ENCODE measurements around the gene COX8A.

Gene COX8A

DNA sequence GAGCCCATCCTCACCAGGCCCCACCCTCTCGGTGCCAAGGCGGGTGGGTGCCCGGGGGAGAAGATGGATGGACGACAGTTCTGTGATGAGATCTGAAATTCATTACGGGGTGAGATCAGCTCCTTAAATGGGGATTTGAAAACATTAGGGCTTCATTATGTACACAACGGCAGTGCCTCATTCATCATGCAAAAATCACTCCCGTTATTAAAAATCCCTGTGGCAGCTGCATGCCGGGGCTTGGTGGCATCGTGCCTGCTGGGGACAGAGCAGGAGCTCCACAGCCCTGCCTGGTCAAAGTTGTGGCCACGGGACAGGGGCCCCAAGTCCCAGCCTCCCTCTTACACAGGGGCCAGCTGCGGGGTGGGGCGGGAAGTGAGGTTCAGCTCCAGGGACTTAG is 32.0 kb downstream of the COX8A start:
- TF ChIP-seq SPI1 (IDR thresholded peaks at IDR 0.05; ENCODE audit: borderline replicate concordance, low read depth) (no peak), POLR2AphosphoS5 (IDR thresholded peaks at IDR 0.05; ENCODE audit: low read depth) (no peak), GABPA (IDR thresholded peaks at IDR 0.05; ENCODE audit: low read depth) (no peak)
- TF ChIP-seq, protein P1, sequence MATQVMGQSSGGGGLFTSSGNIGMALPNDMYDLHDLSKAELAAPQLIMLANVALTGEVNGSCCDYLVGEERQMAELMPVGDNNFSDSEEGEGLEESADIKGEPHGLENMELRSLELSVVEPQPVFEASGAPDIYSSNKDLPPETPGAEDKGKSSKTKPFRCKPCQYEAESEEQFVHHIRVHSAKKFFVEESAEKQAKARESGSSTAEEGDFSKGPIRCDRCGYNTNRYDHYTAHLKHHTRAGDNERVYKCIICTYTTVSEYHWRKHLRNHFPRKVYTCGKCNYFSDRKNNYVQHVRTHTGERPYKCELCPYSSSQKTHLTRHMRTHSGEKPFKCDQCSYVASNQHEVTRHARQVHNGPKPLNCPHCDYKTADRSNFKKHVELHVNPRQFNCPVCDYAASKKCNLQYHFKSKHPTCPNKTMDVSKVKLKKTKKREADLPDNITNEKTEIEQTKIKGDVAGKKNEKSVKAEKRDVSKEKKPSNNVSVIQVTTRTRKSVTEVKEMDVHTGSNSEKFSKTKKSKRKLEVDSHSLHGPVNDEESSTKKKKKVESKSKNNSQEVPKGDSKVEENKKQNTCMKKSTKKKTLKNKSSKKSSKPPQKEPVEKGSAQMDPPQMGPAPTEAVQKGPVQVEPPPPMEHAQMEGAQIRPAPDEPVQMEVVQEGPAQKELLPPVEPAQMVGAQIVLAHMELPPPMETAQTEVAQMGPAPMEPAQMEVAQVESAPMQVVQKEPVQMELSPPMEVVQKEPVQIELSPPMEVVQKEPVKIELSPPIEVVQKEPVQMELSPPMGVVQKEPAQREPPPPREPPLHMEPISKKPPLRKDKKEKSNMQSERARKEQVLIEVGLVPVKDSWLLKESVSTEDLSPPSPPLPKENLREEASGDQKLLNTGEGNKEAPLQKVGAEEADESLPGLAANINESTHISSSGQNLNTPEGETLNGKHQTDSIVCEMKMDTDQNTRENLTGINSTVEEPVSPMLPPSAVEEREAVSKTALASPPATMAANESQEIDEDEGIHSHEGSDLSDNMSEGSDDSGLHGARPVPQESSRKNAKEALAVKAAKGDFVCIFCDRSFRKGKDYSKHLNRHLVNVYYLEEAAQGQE (IDR thresholded peaks at IDR 0.05; ENCODE audit: insufficient replicate concordance, low read depth) = no peak
- TF ChIP-seq, protein P2, sequence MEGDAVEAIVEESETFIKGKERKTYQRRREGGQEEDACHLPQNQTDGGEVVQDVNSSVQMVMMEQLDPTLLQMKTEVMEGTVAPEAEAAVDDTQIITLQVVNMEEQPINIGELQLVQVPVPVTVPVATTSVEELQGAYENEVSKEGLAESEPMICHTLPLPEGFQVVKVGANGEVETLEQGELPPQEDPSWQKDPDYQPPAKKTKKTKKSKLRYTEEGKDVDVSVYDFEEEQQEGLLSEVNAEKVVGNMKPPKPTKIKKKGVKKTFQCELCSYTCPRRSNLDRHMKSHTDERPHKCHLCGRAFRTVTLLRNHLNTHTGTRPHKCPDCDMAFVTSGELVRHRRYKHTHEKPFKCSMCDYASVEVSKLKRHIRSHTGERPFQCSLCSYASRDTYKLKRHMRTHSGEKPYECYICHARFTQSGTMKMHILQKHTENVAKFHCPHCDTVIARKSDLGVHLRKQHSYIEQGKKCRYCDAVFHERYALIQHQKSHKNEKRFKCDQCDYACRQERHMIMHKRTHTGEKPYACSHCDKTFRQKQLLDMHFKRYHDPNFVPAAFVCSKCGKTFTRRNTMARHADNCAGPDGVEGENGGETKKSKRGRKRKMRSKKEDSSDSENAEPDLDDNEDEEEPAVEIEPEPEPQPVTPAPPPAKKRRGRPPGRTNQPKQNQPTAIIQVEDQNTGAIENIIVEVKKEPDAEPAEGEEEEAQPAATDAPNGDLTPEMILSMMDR (IDR thresholded peaks at IDR 0.05; ENCODE audit: insufficient read depth, low read length) = no peak
- H3K27me3 ChIP-seq (ENCODE audit: insufficient read depth, poor library complexity, severe bottlenecking) = no peaks in the 10 kb centered on the region
- no peak overlapping the region for H3K4me3 ChIP-seq (replicated peaks; ENCODE audit: insufficient read depth, low read length)
- H3K27ac ChIP-seq (replicated peaks) = no peak overlapping the region
- DNase-seq (ENCODE audit: low read depth in 1 of 2, low spot score in 1 of 2) = no peak

DNA sequence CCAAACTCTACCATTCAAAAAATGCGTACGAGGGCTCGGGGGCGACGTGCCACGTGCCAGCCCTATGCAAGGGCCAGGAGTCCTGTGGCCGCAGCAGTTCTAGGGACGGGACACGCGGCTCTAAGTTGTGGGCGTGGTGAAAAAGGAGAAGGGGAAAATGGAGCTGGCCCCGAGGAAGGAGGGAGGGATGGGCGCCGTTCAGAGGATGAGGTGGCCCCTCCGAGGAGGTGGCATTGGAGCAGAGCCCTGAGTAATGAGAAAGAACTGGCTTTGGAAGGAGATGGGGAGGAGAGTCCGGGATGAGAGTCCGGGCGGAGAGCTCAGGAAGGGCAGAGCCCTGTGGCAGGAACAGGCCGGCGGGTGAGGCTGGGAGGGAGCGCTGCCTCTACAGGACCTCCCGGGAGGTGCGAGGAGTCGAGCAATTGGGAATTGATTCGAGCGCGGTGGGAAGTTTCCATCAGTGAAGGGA is 32.8 kb downstream of the COX8A start:
- Histone ChIP-seq H3K27me3 (ENCODE audit: insufficient read depth, poor library complexity, severe bottlenecking) (no peaks in the 10 kb centered on the region), H3K4me3 (replicated peaks; ENCODE audit: insufficient read depth, low read length) (no peak overlapping the region), H3K27ac (replicated peaks) (no peak overlapping the region)
- DNase-seq (ENCODE audit: low read depth in 1 of 2, low spot score in 1 of 2) = peak in 1 of 2 experiments; percentile 27
- TF ChIP-seq SPI1 (IDR thresholded peaks at IDR 0.05; ENCODE audit: borderline replicate concordance, low read depth) (0 out of 2 replicates have a peak, but pooled peaks have one; percentile 3), GABPA (IDR thresholded peaks at IDR 0.05; ENCODE audit: low read depth) (no peak)

DNA sequence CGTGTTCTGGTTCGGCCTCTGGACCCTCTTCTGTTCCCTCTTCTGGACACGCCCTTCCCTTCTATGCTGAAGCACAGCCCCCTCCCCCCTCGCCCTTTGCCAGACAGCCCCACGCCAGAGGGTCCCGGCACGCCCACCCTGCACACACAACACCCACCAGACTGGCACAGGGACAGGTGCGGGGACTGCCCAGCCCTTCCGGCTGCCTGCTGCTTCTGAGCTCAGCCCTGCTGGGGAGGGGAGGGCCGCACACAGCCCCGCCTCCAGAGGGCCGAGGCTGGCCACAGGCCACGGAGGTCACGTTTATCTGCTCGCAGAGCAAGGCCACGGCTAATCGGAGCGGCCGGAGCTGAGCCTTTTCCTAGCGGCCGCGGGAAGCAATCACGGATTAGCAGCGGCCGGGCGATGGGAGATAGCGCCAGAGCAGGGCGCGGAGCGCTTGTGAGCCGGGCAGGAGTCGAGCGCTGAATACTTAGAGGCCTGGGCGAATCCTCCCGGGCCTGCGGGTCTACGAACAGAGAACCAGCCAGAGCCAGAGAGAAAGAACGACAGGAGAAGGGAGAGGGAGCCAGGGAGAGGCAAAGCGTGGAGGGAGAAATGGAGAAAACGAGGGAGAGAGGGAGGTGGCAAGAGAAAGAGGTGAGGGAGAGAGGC is 33.3 kb downstream of the COX8A start:
- TF ChIP-seq, protein P1 (IDR thresholded peaks at IDR 0.05; ENCODE audit: insufficient replicate concordance, low read depth) = no peak
- TF ChIP-seq POLR2AphosphoS5 (IDR thresholded peaks at IDR 0.05; ENCODE audit: low read depth) (no peak), SPI1 (IDR thresholded peaks at IDR 0.05; ENCODE audit: borderline replicate concordance, low read depth) (no peak), GABPA (IDR thresholded peaks at IDR 0.05; ENCODE audit: low read depth) (no peak)
- TF ChIP-seq, protein P2 (IDR thresholded peaks at IDR 0.05; ENCODE audit: insufficient read depth, low read length) = no peak
- DNase-seq (ENCODE audit: low read depth in 1 of 2, low spot score in 1 of 2) = no peak
- Histone ChIP-seq H3K27ac (replicated peaks) (no peak overlapping the region), H3K4me3 (replicated peaks; ENCODE audit: insufficient read depth, low read length) (no peak overlapping the region), H3K27me3 (ENCODE audit: insufficient read depth, poor library complexity, severe bottlenecking) (no peaks in the 10 kb centered on the region)

DNA sequence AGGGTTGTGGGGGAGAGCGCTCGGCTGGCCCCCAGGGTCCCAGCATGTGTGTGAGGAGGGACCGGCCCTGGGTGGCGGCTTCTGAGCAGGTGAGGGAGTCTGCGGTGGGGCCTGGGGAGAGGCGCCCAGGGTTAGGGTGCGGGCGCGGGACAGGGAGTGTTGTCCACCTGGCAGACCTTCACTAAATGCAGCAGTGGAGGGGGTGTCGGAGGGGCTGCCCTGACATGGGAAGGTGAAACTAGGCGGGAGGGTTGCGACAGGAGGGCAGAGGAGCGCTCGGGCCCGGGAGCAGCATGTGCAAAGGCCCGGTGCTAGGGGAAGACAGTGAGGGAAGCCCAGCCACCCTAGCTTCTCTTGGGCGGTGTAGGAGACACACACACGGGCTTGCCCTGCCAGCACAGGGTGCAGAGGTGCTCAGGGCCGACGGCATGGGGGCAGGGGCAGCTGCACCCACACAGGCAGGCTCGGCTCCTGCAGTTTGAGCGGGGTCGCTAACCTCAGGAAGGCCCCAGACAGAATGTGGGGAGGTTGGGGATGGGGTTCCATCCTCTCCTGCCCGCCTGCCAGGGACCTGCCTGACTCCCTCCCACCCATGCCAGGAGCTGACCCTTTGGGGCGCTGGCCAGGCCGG is 34.0 kb downstream of the COX8A start:
- no peaks in the 10 kb centered on the region for H3K27me3 ChIP-seq (ENCODE audit: insufficient read depth, poor library complexity, severe bottlenecking)
- H3K27ac ChIP-seq (replicated peaks) = no peak overlapping the region

More for the DNA sequence above, 34.0 kb downstream of the COX8A start:
- no peak for TF ChIP-seq POLR2AphosphoS5 (IDR thresholded peaks at IDR 0.05; ENCODE audit: low read depth)
- no peak overlapping the region for H3K4me3 ChIP-seq (replicated peaks; ENCODE audit: insufficient read depth, low read length)
- DNase-seq (ENCODE audit: low read depth in 1 of 2, low spot score in 1 of 2) = no peak

All from HL-60 (cell line).